GM18868 (cell line): Measurements from ENCODE around the gene SH3BP4.

Source experiments
- ATAC-seq: cut with Tn5 transposase; IDR thresholded peaks from one replicate; pipeline ENCODE4 v1.9.1; 2021; ENCODE audit warnings: mild to moderate bottlenecking, moderate library complexity; ENCODE audit not compliant: unreplicated experiment

Gene SH3BP4

DNA sequence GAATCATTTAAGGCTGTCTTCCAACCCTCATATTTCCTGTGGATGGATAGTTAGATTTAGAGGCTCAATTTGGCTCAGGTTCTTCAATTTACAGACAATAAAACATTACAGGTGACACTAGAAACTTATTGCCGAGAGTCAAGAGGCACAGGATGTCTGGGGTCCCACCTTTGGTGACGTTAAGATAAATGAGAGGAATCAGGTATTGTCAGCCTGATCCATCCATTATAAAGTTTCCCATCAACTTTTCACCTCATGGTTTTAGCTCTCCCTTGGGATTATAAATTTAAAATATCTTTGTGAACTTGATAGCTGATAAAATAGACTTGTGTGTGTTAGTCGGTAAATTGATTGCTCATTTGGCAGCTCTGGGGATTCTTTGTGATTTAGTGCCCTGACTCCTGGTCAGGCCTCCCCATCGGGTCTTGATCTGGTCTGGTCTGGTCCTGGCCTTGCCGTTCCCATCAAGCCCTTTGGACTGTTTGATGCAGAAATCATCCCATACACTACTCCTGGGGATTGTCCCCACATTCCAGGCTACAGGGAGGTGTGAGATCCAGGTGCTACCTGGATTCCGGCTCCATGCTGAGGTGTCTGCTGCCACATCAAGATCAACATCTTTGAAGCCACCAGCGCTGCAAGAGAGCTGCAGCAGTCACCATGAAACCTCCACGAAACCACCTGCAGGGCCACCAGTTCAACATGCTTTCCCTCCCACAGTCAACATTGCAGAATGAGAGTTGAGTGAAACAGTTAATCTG is 130.9 kb downstream of the SH3BP4 start:
- ATAC-seq = no peak

DNA sequence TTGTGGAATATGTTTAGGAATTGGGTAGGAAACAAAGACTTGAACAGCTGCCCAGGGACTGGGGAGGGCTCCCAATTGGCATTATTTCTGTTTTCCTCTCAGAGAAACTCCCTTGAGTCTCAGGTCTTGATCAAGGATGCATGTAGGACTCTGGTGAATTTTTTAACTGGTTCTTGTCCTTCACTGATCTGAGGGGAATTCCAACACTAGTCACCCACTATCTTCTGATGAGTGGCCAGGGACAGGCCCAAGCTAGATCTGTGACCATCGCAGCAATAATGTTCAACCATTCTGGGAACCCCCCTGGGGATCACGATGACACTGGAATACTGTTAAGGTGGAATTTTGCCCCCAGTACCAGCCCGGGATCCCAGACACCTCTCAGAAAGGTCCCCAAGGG is 132.0 kb downstream of the SH3BP4 start:
- no peak for ATAC-seq

DNA sequence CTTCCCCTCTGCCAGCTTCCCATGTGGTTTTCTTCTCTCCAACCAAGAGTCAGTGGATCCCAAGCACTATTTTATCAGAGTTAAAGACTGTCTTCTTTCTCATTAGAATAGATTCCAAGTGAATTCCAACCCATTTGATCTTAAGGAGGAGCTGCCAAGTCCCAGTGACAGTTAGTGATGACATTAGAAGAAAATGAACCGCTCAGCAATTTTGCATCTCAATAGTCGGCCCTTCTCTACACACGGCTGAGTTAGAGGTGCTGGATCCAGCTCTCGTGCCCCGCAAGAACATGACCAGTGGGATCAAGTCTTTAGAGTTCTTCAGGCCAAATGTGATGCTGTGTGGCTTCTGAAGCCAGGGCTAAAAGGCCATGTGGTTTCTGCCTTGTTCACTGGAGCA is 132.6 kb downstream of the SH3BP4 start:
- no peak for ATAC-seq

DNA sequence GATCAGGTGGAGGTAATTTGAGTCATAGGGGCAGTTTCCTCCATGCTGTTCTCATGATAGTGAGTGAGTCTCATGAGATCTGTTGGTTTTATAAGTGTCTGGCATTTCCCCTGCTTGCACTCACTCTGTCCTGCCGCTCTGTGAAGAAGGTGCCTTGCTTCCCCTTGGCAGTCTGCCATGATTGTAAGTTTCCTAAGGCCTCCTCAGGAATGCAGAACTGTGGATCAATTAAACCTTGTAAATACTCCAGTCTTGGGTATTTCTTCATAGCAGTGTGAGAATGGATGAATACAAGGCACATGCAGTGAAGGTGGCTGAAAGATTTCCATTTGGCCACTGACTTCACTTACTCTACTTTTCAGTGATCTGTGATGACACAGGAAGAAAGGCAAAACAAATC is 133.7 kb downstream of the SH3BP4 start:
- ATAC-seq = no peak

DNA sequence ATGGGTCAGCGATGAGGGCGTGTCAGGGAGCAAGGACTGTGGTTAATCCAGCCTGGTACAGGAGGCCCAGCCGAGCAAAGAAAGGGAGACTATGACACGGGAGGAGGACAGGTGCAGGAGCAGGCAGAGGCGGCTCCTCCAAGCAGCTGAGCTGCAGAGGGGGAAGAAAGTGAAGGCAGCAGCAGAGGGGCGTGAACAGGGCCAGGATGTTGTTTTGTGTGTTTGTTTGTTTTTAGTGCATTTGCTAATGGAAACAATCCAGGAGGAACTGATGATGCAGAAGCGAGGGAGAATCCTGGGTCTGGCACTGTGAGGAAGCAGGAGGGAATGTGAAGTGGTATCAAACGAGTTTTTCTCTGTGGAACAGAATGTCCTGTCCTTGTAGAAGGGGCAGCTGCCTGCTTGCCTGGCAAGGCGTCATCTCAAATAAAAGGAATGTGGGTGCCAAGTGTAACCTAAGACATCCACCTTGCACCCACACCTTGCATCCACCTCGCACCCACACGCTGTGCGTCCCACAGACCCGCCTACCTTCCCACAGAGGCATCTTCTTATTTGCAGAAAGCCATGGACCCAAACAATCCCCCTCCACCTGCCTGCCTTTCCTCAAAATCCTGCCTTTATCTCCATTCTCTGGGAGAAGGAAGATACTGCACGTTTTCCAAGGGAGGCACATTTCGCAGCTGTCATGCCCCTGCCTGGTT is 134.8 kb downstream of the SH3BP4 start:
- ATAC-seq = no peak

DNA sequence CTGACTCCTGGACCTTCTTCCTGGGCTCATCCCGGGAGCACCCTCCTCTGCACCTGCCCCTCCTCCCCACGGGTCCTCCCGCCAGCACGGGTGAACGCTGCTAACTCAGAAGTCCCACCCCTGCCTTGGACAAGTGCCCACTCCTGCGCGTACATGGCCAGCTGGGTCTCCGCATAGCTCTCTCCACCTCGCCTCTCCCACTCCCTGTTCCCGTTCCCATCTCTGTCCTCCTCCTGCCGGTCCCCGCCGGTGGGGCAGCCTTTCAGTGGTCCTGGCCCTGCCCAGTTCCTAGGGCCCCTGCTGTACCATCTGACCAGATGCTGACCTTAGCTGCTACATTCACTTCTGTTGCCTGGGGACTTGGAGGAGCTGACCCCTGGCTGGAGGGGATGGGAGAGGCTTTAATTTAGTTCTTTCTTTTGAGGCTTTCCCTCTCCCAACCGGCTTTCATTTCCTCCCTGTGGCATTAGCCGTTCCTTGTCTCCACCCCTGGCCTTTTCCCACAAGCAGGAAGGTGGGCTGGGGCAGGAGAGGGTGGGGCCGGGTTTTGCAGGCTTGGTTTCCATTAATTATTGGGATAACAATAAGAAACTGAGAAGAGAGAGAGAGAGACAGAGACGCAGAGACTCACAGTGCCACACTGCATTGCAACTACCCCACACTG is 136.1 kb downstream of the SH3BP4 start:
- no peak for ATAC-seq

DNA sequence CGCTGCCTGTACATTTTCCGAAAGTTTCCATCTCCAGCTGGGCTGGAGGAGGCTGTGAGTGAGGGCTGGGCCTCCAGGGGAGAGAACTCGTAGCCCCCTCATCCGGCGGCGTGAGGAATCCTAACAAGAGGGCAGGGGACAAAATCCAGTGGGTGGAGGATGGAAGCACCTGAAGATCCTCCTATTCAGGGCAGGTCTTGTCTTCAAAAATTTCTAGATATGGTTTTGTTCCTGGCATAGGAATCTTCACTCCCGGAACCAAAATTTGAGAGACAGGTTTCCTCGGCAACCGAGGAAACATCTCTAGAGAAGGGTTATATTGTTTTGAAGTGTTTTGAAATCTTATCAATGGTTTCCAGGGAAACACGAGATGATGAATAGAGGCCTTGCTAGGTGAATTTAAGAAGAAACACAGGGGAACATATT is 136.7 kb downstream of the SH3BP4 start:
- no peak for ATAC-seq

DNA sequence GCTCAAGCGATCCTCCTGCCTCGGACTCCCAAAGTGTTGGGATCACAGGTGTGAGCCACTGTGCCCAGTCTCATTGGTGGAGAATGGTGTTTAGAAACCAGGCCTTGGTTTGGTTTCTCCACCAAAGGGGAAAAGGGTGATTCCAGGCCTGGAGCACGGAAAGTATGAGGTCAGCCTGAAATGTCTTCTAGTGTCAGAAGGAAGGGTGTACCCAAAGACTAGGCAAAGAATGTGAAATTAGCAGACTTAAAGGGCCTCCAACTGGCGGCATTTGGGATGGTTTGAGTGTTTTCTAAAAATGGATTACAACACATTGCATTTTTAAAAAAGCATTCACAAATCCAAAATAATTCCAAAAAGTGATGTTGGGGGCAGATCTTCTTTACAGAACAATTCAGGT is 139.6 kb downstream of the SH3BP4 start:
- no peak for ATAC-seq

DNA sequence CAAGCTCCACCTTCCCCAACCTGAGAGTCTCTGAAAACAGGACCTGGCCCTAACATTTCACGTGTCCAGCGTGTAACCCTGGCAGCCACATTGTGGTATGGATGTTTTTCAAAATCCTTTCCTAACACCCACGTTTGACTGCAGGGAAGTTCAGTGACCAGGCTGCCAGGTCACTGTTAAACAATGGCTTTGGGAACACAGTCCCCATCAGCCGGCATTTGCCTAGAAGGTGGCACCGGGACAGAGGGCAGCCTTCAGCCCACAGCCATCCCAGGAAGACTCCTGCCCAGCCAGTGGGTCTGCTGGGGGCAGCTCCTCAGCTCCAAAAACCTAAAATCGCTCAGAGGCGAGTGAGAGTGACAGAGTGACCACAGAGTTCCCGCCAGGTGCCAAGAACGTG is 140.2 kb downstream of the SH3BP4 start:
- ATAC-seq = no peak

DNA sequence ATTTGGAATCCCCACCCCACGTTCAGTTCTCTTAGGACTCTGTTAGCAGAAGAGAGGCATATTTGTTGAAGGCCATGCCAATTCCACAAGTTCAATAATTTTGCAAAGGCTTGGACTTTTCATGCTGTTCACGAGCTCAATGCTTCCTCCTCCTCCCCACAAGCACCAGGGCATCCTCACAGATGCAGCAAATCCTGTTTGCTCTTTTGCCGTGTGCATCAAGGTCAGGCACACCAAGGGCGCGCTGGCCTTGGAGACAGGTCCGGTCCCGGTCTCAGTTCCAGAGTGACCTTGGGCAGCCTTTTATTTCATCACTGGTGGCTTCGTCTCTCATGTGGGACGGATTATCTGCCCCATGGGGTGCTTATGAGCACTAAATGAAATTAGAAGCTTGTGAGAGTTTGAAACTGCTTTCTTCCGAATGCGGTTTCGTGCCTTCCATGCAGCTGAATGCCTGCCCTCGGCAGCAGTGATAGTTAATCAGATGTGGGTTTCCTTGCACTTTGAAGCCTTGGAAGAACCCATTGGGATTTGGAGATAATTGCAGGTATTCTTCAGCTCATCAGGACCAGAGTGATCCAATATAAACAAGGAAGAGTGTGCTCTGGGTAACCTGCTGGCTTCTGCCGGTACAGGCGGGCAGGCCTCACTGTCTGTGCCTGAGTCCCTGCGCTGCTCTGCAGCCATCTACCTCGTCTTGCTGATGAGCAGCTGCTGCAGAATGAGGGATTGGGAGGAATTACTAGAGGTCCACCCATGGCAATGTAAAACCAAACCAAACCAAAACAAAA is 140.8 kb downstream of the SH3BP4 start:
- no peak for ATAC-seq

DNA sequence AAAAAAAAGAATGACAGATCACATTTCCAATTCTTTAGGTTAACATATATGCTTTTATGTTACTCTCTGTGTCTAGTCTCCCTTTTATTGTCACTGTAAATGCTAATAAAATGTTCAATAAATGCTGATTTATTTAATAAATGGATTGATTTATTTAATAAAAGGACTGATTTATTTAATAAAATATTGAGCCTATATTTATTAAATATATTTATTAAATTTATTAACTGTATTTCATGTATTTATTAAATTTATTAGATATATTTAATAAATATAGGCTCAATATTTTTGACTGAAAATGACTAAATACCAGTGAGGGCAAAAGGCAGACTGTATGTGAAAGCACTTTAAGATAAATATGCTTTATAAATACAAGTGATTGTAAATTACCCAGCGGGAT is 142.6 kb downstream of the SH3BP4 start:
- ATAC-seq = no peak

DNA sequence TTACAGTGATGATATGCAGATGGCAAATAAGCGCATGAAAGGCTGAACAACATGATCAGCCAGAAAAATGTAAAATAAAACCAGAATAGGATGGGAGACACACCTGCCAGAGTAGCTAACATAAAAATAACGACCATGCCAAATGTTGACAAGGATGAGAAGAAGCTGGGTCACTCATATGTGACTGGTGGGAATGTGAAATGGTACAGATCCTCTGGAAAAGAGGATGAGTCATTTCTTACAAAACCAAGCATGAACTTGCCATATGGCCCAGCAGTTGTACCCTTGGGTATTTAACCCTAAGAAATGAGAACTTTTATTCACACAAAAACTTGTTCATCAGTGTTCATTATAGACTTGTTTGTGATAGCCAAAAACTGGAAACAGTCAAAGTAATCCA is 143.8 kb downstream of the SH3BP4 start:
- ATAC-seq = no peak

DNA sequence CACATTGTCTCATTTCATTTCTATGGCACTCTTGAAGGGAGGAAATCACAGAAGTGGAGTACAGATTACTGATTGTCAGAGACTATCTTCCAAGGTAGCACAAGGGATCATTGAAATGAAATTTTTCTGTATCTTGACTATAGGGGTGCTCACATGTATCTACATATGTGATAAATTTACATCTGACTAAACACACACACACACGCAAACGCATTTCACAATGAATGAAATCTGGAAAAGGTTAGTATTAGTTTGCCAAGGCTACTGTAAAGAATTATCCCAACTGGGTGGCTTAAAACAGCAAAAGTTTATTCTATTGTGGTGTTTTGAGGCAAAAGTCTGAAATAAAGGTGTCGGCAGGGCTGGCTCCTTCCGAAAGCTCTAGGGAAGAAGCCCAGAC is 144.6 kb downstream of the SH3BP4 start:
- no peak for ATAC-seq

DNA sequence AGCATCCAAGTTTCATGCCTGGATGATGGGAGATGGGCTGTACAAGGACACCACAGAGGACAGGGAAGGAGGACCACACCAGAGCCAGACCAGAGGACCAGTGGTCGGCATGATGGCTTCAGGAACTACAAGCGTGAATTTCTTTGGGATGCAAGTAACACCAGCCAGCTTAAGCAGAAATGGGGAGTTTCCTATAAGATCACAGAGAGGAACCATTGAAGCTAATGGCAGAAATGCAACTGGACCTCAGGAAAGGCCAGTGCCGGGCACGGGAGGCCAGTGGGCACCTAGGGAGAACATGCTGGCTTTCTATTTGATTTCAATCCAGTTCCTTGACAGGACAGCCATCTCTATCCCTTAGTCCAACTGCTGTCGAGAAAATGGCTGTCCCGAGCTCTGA is 145.4 kb downstream of the SH3BP4 start:
- ATAC-seq = no peak

DNA sequence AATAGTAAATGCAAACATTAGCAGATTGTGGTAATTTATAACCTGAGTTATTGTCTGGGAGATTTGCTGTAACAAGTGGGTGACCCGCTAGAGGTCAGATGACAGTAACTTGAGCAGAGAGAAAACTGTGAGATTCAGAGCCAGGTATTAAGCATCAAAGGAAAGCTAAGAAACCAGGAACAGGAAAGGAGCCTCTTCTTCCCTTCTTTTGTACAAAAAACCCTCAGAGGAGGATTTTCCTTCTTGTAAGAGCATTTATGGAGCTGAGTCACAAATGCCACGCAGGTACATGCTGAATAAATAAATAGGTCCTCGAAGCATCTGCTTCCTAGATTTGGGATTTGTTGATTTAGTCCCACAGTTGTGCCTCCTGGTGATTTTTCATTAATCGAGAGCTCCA is 146.5 kb downstream of the SH3BP4 start:
- ATAC-seq = no peak

DNA sequence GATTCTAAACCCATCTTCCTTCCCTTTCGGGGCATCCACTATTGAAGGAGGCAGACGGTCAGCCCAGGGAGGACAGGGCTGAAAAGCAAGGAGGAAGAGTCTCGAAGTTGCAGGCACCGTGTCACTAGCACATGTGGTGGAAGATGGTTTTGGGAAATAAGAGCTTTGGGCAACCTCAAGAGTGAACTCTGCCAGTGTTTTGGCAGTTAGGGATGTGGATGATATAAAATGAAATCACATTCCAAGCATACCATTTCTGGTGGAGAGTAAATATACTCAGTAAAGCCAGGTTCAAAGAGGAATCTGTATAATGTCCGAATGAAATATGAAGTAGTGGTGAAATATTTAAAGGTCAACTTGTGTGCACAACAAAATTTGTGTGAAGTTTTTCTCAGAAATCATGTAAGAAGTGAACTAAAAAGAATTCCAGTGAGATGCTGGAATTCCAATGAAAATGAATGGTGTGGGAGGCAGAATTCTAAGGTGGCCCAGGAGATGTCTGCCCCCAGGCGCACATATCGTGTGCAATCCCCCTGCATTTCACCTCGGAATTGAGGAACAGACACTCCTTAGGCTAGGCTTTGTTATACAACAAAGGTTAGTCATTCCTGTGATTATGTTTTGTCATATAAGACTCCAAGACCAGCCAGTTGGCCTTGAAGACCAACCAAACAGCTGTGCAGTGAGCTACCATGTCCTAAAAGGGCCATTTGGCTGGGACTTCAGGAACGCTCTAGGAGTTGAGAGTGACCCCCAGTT is 147.1 kb downstream of the SH3BP4 start:
- no peak for ATAC-seq

DNA sequence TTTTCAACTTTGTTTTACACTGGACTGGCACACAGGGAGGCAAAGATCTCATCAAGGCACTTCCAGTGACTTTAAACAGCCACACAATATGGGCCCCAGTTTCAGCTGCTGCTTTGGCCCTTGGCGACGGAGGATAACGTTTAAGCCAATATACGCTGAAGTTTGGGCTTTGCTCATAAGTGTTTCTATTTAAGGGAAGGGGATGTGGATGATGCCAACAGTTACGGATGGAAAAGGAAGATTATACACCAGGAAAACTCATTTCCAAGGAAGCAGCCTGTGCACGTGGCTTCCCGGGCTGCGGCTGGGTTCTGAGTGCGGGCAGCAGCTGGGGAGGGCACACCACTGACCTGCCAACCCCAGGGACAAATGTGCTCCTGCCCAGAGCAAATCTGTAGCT is 151.1 kb downstream of the SH3BP4 start:
- no peak for ATAC-seq
